Measurements from ENCODE around the gene CHST10.

Gene CHST10

DNA sequence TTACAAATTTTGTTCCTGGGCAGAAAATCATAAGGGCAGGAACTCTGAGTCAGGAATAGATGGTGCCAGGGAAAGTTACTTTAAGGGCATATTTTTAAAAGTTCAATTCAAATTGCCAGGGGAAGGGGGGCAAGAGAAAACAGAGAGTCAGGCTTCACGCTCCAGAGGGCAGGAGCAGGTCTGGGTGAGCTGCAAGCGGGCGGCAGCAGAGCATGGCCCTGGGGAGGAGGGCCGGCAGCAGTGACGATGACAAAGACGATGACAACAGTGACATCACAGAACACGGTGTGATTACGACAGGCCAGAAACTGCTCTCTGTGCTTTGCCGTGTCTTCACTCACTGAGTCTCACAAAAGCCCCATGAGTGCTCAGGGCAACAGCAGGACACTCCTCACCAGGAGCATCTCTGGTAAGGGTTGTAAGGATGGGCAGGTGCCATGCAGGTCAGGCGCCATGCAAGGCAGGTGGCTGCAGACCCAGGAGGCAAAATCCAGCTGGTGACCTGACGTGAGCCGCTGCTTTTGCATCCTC, 23.3 kb downstream of the CHST10 start (continued):
- TF ChIP-seq, protein P1, sequence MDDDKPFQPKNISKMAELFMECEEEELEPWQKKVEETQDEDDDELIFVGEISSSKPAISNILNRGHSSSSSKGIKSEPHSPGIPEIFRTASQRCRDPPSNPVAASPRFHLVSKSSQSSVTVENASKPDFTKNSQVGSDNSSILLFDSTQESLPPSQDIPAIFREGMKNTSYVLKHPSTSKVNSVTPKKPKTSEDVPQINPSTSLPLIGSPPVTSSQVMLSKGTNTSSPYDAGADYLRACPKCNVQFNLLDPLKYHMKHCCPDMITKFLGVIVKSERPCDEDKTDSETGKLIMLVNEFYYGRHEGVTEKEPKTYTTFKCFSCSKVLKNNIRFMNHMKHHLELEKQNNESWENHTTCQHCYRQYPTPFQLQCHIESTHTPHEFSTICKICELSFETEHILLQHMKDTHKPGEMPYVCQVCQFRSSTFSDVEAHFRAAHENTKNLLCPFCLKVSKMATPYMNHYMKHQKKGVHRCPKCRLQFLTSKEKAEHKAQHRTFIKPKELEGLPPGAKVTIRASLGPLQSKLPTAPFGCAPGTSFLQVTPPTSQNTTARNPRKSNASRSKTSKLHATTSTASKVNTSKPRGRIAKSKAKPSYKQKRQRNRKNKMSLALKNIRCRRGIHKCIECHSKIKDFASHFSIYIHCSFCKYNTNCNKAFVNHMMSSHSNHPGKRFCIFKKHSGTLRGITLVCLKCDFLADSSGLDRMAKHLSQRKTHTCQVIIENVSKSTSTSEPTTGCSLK (tag by site-specific recombination; IDR thresholded peaks at IDR 0.05), result no peak
- TF ChIP-seq, protein P2, sequence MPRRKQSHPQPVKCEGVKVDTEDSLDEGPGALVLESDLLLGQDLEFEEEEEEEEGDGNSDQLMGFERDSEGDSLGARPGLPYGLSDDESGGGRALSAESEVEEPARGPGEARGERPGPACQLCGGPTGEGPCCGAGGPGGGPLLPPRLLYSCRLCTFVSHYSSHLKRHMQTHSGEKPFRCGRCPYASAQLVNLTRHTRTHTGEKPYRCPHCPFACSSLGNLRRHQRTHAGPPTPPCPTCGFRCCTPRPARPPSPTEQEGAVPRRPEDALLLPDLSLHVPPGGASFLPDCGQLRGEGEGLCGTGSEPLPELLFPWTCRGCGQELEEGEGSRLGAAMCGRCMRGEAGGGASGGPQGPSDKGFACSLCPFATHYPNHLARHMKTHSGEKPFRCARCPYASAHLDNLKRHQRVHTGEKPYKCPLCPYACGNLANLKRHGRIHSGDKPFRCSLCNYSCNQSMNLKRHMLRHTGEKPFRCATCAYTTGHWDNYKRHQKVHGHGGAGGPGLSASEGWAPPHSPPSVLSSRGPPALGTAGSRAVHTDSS (tag by site-specific recombination; IDR thresholded peaks at IDR 0.05), result no peak
- TF ChIP-seq ZNF639 (tag by site-specific recombination; IDR thresholded peaks at IDR 0.05) (no peak), ZNF112 (tag by site-specific recombination; IDR thresholded peaks at IDR 0.05) (no peak), ZNF169 (tag by site-specific recombination; IDR thresholded peaks at IDR 0.05) (no peak), ZNF324 (tag by site-specific recombination; IDR thresholded peaks at IDR 0.05) (no peak), ZNF501 (tag by site-specific recombination; IDR thresholded peaks at IDR 0.05) (no peak), ZNF114 (tag by site-specific recombination; IDR thresholded peaks at IDR 0.05) (no peak), SCRT1 (tag by site-specific recombination; IDR thresholded peaks at IDR 0.05; ENCODE audit: borderline replicate concordance) (no peak), KLF16 (tag by site-specific recombination; IDR thresholded peaks at IDR 0.05) (no peak), ZNF132 (tag by site-specific recombination; IDR thresholded peaks at IDR 0.05; ENCODE audit: borderline replicate concordance) (no peak), ZNF777 (tag by site-specific recombination; IDR thresholded peaks at IDR 0.05; ENCODE audit: borderline replicate concordance) (no peak)
- TF ChIP-seq, protein P3, sequence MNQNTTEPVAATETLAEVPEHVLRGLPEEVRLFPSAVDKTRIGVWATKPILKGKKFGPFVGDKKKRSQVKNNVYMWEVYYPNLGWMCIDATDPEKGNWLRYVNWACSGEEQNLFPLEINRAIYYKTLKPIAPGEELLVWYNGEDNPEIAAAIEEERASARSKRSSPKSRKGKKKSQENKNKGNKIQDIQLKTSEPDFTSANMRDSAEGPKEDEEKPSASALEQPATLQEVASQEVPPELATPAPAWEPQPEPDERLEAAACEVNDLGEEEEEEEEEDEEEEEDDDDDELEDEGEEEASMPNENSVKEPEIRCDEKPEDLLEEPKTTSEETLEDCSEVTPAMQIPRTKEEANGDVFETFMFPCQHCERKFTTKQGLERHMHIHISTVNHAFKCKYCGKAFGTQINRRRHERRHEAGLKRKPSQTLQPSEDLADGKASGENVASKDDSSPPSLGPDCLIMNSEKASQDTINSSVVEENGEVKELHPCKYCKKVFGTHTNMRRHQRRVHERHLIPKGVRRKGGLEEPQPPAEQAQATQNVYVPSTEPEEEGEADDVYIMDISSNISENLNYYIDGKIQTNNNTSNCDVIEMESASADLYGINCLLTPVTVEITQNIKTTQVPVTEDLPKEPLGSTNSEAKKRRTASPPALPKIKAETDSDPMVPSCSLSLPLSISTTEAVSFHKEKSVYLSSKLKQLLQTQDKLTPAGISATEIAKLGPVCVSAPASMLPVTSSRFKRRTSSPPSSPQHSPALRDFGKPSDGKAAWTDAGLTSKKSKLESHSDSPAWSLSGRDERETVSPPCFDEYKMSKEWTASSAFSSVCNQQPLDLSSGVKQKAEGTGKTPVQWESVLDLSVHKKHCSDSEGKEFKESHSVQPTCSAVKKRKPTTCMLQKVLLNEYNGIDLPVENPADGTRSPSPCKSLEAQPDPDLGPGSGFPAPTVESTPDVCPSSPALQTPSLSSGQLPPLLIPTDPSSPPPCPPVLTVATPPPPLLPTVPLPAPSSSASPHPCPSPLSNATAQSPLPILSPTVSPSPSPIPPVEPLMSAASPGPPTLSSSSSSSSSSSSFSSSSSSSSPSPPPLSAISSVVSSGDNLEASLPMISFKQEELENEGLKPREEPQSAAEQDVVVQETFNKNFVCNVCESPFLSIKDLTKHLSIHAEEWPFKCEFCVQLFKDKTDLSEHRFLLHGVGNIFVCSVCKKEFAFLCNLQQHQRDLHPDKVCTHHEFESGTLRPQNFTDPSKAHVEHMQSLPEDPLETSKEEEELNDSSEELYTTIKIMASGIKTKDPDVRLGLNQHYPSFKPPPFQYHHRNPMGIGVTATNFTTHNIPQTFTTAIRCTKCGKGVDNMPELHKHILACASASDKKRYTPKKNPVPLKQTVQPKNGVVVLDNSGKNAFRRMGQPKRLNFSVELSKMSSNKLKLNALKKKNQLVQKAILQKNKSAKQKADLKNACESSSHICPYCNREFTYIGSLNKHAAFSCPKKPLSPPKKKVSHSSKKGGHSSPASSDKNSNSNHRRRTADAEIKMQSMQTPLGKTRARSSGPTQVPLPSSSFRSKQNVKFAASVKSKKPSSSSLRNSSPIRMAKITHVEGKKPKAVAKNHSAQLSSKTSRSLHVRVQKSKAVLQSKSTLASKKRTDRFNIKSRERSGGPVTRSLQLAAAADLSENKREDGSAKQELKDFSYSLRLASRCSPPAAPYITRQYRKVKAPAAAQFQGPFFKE (tag by site-specific recombination; IDR thresholded peaks at IDR 0.05; ENCODE audit: borderline replicate concordance), result no peak

- CTCF ChIA-PET, result no interaction called here
- no peak overlapping the region for H3K27ac ChIP-seq (ENCODE audit: extremely low read depth, low read depth, low read length)
- H3K4me1 ChIP-seq (ENCODE audit: control insufficient read depth, insufficient read depth, low read length), result no peaks in the 10 kb centered on the region
- H3K36me3 ChIP-seq (ENCODE audit: control insufficient read depth in 2 of 2, insufficient read depth in 1 of 2, low read length in 2 of 2), result peaks cover 0 to 64% of the 10 kb centered on the region in 2 experiments; a peak in 1 of 3 replicates
- no peaks in the 10 kb centered on the region for H3K9me3 ChIP-seq (ENCODE audit: control insufficient read depth, insufficient read depth, low read depth, low read length)
- POLR2A ChIA-PET, result no interaction called here
- H3K4me3 ChIP-seq (ENCODE audit: low read depth, low read length), result no peak overlapping the region
- no peak for TF ChIP-seq ZBTB48 (tag by site-specific recombination; IDR thresholded peaks at IDR 0.05)
- no peak for TF ChIP-seq ZXDB (tag by site-specific recombination; IDR thresholded peaks at IDR 0.05)
- no peak for TF ChIP-seq TCF7L2 (IDR thresholded peaks at IDR 0.05; ENCODE audit: borderline replicate concordance, low read depth, low read length)
- no peak for TF ChIP-seq ELK4 (IDR thresholded peaks at IDR 0.05; ENCODE audit: borderline replicate concordance, low read depth, low read length)
- TF ChIP-seq BCL11A (tag by site-specific recombination; IDR thresholded peaks at IDR 0.05; ENCODE audit: low read depth), result no peak
- no peak for TF ChIP-seq KLF17 (tag by site-specific recombination; IDR thresholded peaks at IDR 0.05)
- TF ChIP-seq, protein P4, sequence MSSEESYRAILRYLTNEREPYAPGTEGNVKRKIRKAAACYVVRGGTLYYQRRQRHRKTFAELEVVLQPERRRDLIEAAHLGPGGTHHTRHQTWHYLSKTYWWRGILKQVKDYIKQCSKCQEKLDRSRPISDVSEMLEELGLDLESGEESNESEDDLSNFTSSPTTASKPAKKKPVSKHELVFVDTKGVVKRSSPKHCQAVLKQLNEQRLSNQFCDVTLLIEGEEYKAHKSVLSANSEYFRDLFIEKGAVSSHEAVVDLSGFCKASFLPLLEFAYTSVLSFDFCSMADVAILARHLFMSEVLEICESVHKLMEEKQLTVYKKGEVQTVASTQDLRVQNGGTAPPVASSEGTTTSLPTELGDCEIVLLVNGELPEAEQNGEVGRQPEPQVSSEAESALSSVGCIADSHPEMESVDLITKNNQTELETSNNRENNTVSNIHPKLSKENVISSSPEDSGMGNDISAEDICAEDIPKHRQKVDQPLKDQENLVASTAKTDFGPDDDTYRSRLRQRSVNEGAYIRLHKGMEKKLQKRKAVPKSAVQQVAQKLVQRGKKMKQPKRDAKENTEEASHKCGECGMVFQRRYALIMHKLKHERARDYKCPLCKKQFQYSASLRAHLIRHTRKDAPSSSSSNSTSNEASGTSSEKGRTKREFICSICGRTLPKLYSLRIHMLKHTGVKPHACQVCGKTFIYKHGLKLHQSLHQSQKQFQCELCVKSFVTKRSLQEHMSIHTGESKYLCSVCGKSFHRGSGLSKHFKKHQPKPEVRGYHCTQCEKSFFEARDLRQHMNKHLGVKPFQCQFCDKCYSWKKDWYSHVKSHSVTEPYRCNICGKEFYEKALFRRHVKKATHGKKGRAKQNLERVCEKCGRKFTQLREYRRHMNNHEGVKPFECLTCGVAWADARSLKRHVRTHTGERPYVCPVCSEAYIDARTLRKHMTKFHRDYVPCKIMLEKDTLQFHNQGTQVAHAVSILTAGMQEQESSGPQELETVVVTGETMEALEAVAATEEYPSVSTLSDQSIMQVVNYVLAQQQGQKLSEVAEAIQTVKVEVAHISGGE (tag by site-specific recombination; conservative IDR thresholded peaks at IDR 0.05; ENCODE audit: low read depth), result no peak
Measured at GRCh38 chr2:100393362-100393761, 24.1 kb downstream of the CHST10 start.
